Esophagus (tissue), 2 donors: Measurements from ENCODE around the gene CLDN15. TPM values are rescaled to one million over a fixed set of nuclear protein-coding genes. Genes with fewer than 3 reads are reported as not detected.
"Not testable (repeated sequence)": the region's sequence is repeated elsewhere in the genome, so short reads cannot be mapped to it uniquely, and the experiment has no call there.

Source experiments
- H3K27ac ChIP-seq, 2 donors: one replicate each; pipeline ENCODE4 v1.5.1; 2013; ENCODE audit warnings: low read depth in 2 of 2, mild to moderate bottlenecking in 2 of 2, inconsistent platforms in 1 of 2, low read length in 1 of 2, moderate library complexity in 1 of 2
- H3K27me3 ChIP-seq, 2 donors: one replicate each; pipeline ENCODE4 v1.6.1; 2013; ENCODE audit warnings: low read length in 2 of 2, control low read depth in 1 of 2, mild to moderate bottlenecking in 1 of 2; ENCODE audit not compliant: insufficient read depth in 2 of 2, control insufficient read depth in 1 of 2
- H3K36me3 ChIP-seq, 2 donors: one replicate each; pipeline ENCODE4 v1.6.1; 2013; ENCODE audit warnings: low read length in 1 of 2; ENCODE audit not compliant: control insufficient read depth in 2 of 2, insufficient read depth in 2 of 2
- H3K4me1 ChIP-seq, 2 donors: one replicate each; pipeline ENCODE4 v1.6.1; 2013; ENCODE audit warnings: low read length in 1 of 2; ENCODE audit not compliant: control insufficient read depth in 2 of 2, insufficient read depth in 2 of 2
- H3K4me3 ChIP-seq, 2 donors: one replicate each; pipeline ENCODE4 v1.5.1; 2013; ENCODE audit warnings: low read length in 2 of 2, mild to moderate bottlenecking in 2 of 2, low read depth in 1 of 2, moderate library complexity in 1 of 2
- H3K9me3 ChIP-seq, 2 donors: one replicate each; pipeline ENCODE4 v1.6.1; 2013; ENCODE audit warnings: mild to moderate bottlenecking in 2 of 2, low read depth in 1 of 2, low read length in 1 of 2, moderate library complexity in 1 of 2; ENCODE audit not compliant: control insufficient read depth in 2 of 2, insufficient read depth in 1 of 2
- WGBS, 2 donors: extraction: QIAGEN DNeasy Blood & Tissue Kit; methylation state at CpG; one replicate each; pipeline ENCODE4 v1.1.7; 2013; 5-methylcytosine and 5-hydroxymethylcytosine counted together
- polyA plus RNA-seq, 2 donors: library from polyadenylated mRNA; stranded (reverse); fragments of 200-250 nt; gene quantifications; one replicate each; pipeline ENCODE4 v1.2.3, GENCODE V29; 2013
- donor health status: healthy with polysubstance abuse.
- donor health status: Bipolar disorder and iron deficiency.

The CLDN15 gene, protein sequence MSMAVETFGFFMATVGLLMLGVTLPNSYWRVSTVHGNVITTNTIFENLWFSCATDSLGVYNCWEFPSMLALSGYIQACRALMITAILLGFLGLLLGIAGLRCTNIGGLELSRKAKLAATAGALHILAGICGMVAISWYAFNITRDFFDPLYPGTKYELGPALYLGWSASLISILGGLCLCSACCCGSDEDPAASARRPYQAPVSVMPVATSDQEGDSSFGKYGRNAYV
- polyA plus RNA-seq, result 1 to 10 TPM; 3.7 to 5.9 TPM

DNA sequence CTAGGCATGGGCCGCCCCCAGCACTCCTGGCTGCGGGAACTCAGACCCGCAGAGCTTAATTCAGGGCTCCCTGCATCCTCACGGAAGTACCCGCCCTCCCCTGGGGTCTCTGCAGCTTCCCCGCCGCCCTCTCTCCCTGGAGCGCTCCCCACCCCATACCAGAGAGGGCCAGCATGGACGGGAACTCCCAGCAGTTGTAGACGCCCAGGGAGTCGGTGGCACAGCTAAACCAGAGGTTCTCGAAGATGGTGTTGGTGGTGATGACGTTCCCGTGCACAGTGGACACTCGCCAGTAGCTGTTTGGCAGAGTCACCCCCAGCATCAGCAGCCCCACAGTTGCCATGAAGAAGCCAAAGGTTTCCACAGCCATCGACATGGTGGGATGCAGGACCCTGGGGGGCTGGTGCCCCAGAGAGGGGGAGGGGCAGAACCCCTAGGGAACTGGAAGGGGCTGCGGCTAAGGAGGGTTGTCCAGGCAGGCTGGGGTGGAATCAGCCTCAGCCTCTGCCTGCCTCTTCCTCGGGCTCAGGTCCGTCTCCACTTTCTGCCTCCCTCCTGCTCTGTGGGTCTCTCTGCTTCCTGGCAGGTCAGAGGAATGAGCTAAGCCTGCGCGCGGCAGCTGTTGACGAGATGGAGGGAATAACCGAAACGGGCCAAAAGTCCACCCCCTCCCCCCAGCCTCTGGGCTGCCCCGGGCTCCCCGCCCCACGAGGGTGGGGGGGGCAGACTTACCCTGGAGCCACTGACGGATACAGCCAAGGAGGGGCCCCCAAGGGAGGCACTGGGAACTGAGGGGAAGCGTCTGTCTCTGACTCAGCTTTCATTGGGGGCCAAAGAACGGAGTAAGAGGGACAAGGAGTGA is at the start of gene CLDN15:
TSS of gene CLDN15 (minus strand) at position 597 of the 862 bp plus-strand sequence. CDS start at position 376, 221 bp downstream.
- Histone ChIP-seq H3K9me3 (no peaks in the 10 kb centered on the region), H3K27me3 (no peaks in the 10 kb centered on the region), H3K36me3 (peaks cover 5 to 29% of the 10 kb centered on the region in 2 donors), H3K4me3 (no peak within 1 kb of the TSS), H3K4me1 (peaks cover 0 to 12% of the 10 kb centered on the region in 2 donors), H3K27ac (peak within 1 kb of the TSS; percentile 46 to 53)
- WGBS, 2 donors, result 51 to 56% methylated on average over 31 of the region's 31 CpGs

DNA sequence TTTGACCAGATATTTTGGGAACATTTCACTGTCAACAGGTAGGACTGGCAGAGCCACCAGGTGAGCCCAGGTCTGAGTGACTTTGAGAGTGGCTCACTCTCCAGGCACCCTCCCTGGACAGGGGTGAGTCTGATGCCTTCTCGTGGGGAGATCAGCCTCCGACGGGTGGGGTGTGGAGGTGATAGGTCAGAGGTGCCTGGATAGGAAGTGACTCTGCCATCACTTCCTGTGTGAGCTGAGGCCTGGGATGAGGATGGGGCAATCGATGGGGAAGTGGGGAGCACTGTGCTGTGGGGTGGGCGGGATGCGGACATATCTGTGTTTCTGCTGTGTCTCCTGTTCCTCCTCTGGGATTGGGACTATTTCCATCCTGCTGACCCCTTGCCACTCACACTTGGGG is 49.4 kb upstream of the CLDN15 start:
- peaks cover 0 to 2% of the 10 kb centered on the region in 2 donors for H3K27me3 ChIP-seq
- WGBS, 2 donors, result 67 to 72% methylated on average over 5 to 6 of the region's 6 CpGs
- H3K36me3 ChIP-seq, result no peaks in the 10 kb centered on the region
- no peak overlapping the region for H3K27ac ChIP-seq
- H3K9me3 ChIP-seq, result no peaks in the 10 kb centered on the region
- H3K4me3 ChIP-seq, result no peak overlapping the region
- no peaks in the 10 kb centered on the region for H3K4me1 ChIP-seq

DNA sequence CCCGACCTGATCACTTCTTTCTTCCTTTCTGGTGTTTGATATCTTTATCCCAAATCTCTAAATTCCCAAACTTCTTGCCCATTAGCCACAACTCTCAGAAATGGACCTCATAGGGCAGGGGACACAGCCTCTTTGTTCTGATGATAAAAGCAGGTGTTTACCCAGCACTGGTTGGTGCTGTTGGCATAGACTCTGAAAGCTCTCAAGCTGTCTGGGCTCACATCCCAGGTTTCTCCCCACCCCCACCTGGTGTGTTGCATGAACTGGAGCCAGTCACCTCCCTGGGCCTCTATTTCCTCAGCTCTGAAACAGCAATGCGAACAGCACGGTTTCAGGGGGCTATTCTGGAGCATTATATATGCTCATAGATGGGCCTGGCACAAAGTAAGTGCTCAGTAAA is 48.3 kb upstream of the CLDN15 start:
- H3K27me3 ChIP-seq, H3K9me3 ChIP-seq, H3K27ac ChIP-seq, H3K4me1 ChIP-seq, H3K4me3 ChIP-seq, H3K36me3 ChIP-seq: not testable (repeated sequence)
- 62 to 68% methylated on average over 3 of the region's 3 CpGs for WGBS, 2 donors

DNA sequence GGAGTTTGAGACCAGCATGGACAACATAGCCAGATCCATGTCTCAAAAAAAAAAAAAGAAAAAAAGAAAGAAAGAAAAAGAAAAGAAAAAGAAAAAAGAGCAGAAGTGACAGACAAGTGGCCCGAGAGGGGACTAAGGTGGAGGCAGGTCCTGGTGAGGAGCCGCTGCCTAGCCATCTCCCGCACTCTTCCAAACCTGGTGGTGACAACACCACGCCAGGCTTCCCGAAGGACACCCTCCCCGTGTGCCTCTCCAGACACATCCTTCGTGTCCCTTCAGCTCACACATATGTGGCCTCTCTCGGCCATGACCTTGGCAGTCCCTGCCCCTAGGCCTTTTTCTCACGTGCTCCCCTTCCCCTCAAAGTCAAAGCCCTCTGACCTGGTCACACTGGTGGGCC is 47.6 kb upstream of the CLDN15 start:
- Histone ChIP-seq H3K27me3 (no peaks in the 10 kb centered on the region), H3K36me3 (no peaks in the 10 kb centered on the region), H3K27ac (no peak overlapping the region), H3K9me3 (no peaks in the 10 kb centered on the region), H3K4me3 (no peak overlapping the region), H3K4me1 (no peaks in the 10 kb centered on the region)
- 75 to 79% methylated on average over 9 of the region's 9 CpGs for WGBS, 2 donors

DNA sequence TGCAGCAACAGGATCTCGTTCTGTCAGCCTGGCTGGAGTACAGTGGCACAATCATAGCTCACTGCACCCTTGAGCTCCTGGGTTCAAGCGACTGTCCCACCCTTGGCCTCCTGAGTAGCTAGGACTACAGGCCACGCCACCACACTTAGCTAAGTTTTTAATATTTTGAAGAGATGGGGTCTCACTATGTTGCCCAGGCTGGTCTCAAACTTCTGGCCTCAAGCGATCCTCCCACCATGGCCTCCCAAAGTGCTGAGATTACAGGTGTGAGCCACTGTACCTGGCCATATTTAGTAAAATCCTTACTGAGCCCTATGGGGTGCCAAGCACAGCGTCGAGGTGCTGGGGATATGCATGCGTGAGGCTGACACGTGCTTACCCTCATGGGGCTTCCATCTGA is 43.3 kb upstream of the CLDN15 start:
- H3K27ac ChIP-seq, H3K27me3 ChIP-seq, H3K4me3 ChIP-seq, H3K4me1 ChIP-seq, H3K36me3 ChIP-seq, H3K9me3 ChIP-seq: not testable (repeated sequence)
- WGBS, 2 donors, result 88 to 89% methylated on average over 8 of the region's 8 CpGs

DNA sequence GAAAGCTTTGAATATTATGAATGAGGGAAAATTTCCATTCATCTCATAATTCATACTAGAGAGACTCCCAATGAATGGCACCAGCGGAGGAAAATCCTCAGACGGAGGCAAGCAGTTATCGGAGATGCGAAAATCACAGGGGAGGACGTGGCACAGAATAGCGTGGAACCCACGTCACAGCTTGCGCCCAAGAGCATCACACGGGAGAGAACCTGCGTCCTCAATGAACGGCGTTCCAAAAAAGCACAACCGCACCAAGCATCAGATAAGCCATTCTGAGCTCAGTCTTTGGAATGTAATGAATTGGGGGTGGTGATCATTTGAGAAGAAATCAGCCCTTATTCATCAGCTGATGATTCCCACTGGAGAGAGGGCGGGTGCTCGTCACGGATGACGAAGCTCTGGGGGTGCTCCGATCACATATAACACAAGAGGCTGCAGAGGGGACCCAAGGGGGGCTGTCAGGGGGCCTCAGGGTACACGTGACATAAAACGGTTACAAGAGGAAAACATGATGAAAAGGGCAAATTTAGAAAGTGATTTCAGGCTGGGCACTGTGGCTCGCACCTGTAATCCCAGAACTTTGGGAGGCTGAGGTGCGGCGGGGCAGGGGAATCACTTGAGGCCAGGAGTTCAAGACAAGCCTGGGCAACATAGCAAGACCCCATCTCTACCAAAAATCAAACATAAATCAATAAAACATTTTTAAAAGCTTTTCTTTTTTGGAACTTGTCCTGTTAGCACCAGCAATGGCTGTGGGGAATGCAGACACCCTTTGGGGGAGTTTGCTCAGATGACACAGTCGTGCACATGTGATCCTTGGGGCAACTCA is 41.1 kb upstream of the CLDN15 start:
- H3K9me3 ChIP-seq, result no peaks in the 10 kb centered on the region
- 81% methylated on average over 24 of the region's 24 CpGs for WGBS, 2 donors
- H3K27ac ChIP-seq, result no peak overlapping the region
- H3K4me1 ChIP-seq, result no peaks in the 10 kb centered on the region
- no peak overlapping the region for H3K4me3 ChIP-seq
- H3K36me3 ChIP-seq, result no peaks in the 10 kb centered on the region
- H3K27me3 ChIP-seq, result peaks cover 0 to 2% of the 10 kb centered on the region in 2 donors

DNA sequence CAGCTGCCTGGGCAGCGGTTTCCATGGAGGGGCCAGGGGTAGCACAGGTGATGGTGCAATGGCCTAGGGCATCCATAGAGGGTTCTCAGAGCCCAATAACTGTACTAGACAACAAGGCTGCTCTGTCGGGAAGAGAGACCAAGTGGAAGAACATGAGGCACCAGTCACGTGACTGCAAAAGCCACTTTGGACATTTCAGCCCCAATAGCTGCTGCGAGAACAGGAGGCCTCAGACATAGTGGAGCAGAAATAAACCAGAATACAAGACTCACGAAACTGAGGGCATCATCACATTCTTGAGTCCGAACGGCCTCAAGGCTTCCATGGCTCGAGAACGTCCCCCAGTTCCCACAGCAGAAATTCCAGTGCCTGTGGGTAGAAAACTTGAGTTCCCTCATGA is 39.6 kb upstream of the CLDN15 start:
- 79 to 88% methylated on average over 9 of the region's 9 CpGs for WGBS, 2 donors
- no peak overlapping the region for H3K27ac ChIP-seq
- no peaks in the 10 kb centered on the region for H3K9me3 ChIP-seq
- H3K4me3 ChIP-seq, result no peak overlapping the region
- no peaks in the 10 kb centered on the region for H3K36me3 ChIP-seq
- no peaks in the 10 kb centered on the region for H3K4me1 ChIP-seq
- H3K27me3 ChIP-seq, result peaks cover 0 to 2% of the 10 kb centered on the region in 2 donors

DNA sequence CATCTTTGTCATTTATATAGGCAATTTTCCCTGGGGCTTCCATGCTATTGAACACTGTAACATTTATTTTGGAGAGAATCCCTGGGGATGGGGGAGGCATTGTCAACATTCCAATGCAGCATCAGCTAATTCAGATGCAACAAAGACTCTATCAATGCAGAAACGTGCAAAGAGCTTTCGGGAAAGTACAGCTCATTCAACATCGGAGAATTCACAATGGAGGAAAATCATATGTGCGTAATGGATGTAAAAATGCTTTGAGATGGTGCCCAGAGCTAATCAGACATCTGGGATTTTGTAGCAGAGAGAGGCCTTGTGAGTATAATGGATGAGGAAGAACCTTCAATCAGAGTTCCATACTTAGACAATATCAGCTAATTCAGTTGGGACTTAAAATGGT is 35.6 kb upstream of the CLDN15 start:
- Histone ChIP-seq H3K27ac (no peak overlapping the region), H3K27me3 (peaks cover 0 to 2% of the 10 kb centered on the region in 2 donors), H3K36me3 (no peaks in the 10 kb centered on the region), H3K9me3 (no peaks in the 10 kb centered on the region), H3K4me3 (no peak overlapping the region), H3K4me1 (no peaks in the 10 kb centered on the region)
- WGBS, 2 donors, result 60 to 63% methylated on average over 4 of the region's 4 CpGs

DNA sequence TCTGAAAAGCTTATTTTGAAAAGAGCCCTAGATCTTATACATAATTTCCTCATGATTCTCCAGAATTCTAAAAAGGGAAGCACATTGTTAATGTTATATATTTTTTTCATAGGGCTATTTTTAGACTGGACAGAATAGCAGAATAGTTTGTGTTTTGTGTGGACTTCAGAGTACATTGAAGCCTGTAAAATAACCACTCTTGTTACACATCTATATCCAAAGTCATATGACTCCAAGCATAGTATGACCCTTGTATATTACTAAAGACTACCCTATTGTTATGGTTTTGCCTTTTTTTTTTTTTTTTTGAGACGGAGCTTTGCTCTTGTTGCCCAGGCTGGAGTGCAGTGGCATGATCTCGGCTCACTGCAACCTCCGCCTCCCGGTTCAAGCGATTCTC is 33.4 kb upstream of the CLDN15 start:
- 69 to 71% methylated on average over 5 of the region's 5 CpGs for WGBS, 2 donors
- Histone ChIP-seq H3K4me3 (no peak overlapping the region), H3K27me3 (no peaks in the 10 kb centered on the region), H3K36me3 (no peaks in the 10 kb centered on the region), H3K4me1 (no peaks in the 10 kb centered on the region), H3K9me3 (no peaks in the 10 kb centered on the region), H3K27ac (no peak overlapping the region)
